Kidney tubule cell (primary cell): ENCODE results near the gene RPN2.

Experiments used
- DNase-seq: peaks from one replicate; pipeline ENCODE4 v3.0.0-alpha.2; 2018; ENCODE audit warnings: low spot score

Gene RPN2

GRCh38 chr20:37243076-37243936, 64.2 kb downstream of the RPN2 start:
- no peak for DNase-seq

- DNase-seq, result no peak
These were observed 64.9 kb downstream of the RPN2 start for GRCh38 chr20:37243937-37244571.

- DNase-seq, result no peak
These were observed 65.4 kb downstream of the RPN2 start for GRCh38 chr20:37244572-37244957.

GRCh38 chr20:37245216-37246150, 66.4 kb downstream of the RPN2 start:
- no peak for DNase-seq

- no peak for DNase-seq
These were observed 67.6 kb downstream of the RPN2 start for GRCh38 chr20:37246736-37247135.

GRCh38 chr20:37247547-37247946, 68.4 kb downstream of the RPN2 start:
- DNase-seq, result no peak

- DNase-seq, result no peak
These were observed 70.2 kb downstream of the RPN2 start for GRCh38 chr20:37249304-37249703.

GRCh38 chr20:37251825-37252477, 72.8 kb downstream of the RPN2 start:
- no peak for DNase-seq

- no peak for DNase-seq
These were observed 74.0 kb downstream of the RPN2 start for GRCh38 chr20:37253087-37253486.

- DNase-seq, result no peak
These were observed 75.2 kb downstream of the RPN2 start for GRCh38 chr20:37254114-37254878.

- no peak for DNase-seq
These were observed 77.2 kb downstream of the RPN2 start for GRCh38 chr20:37256286-37256685.

GRCh38 chr20:37257530-37257929, 78.4 kb downstream of the RPN2 start:
- no peak for DNase-seq

GRCh38 chr20:37257988-37258387, 78.9 kb downstream of the RPN2 start:
- DNase-seq, result no peak

GRCh38 chr20:37259031-37259430, 79.9 kb downstream of the RPN2 start:
- no peak for DNase-seq

GRCh38 chr20:37259865-37260264, 80.7 kb downstream of the RPN2 start:
- DNase-seq, result no peak

- no peak for DNase-seq
These were observed 81.8 kb downstream of the RPN2 start for GRCh38 chr20:37260923-37261322.

- DNase-seq, result no peak
These were observed 82.6 kb downstream of the RPN2 start, which contains the start of gene GHRH for GRCh38 chr20:37261714-37262113. GHRH (minus strand) TSS chr20:37261814; CDS start chr20:37256889, 4,925 bp downstream.

GRCh38 chr20:37262505-37262904, 83.4 kb downstream of the RPN2 start:
- no peak for DNase-seq

- DNase-seq, result no peak
These were observed 84.6 kb downstream of the RPN2 start for GRCh38 chr20:37263686-37264085.

- DNase-seq, result no peak
These were observed 86.0 kb downstream of the RPN2 start for GRCh38 chr20:37265152-37265551.
